NCI-H510A treated with DMSO at 0.1 percent for 48 hours (cell line): ENCODE results near the gene KERA.

Experiments used
- DNase-seq: peaks from one replicate; lab custom pipeline; 2025; lab: John Stamatoyannopoulos, UW

The KERA gene

DNA sequence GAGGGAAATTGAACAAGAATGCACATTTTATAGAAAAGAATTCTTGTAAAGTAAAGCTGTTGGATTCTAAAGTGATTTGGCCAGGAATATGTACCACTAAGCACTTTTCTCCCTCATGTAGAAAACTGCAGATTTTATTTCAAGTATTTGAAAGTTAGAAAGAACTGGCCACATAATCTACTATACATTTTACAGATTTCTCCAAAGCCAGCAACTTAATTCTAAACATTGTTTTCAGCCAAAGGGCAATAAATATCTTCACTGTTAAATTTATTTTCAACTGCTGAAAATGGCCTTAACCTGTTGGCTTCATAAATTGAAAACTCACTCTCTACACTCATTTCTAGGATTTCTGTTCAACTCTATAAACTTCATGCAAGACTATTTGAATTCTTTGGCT, 15.6 kb upstream of the KERA start:
- DNase-seq, result no peak

DNA sequence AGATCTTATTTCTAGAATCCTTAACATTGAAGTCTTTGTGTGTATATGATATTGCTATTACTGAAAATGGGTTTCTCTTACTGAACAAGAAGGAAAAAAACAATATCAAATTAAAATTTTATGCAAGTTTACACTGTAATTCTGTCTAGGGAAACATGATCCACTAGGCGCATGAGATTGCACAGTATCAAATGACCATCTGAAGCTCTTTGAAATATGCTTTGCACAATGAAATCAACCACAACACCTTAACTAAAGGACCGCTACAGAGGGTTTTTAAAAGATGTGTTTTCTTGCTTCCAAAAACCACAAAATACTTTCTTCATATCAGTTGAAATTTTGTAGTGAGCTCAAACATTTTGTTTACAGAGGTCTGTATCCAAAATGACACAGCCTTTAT, 15.1 kb upstream of the KERA start:
- DNase-seq, result peak; percentile 45

DNA sequence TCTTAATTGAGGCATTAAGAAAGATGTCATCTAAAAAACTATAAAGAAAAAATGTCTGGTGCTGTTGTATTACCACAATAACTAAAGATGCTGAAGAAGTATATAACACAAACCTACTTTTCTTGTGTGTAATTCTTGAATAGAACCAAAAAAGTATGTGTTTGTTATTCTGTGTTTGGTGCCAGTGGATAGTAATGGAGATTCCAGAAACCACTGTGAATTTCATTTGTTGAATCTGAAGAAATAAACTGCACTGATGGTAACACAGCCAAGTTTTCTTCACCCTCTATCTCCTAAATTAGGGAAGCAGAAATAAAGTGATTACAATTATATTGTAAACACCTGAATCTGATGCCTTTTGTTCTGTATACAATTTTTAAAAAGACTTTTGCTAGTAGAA, 13.1 kb upstream of the KERA start:
- DNase-seq, result no peak

DNA sequence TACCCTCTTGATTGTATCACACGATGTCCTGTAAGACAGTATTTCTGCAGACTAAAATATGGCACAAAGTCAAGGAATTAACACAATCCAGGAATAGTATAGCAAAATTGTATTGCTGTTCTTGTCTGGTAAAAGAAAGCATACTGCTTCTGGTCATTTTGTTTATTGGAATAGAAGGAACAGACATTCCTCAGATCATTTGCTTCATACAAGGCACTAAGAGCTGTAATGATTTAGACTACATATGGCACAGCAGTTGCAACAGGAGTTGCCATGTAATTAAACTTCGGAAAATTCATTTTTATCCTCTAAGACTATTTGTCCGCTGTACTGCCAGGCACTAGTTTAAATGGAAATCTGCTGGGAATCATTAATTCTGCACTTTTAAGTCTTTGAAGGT, 7.6 kb upstream of the KERA start:
- DNase-seq, result no peak

DNA sequence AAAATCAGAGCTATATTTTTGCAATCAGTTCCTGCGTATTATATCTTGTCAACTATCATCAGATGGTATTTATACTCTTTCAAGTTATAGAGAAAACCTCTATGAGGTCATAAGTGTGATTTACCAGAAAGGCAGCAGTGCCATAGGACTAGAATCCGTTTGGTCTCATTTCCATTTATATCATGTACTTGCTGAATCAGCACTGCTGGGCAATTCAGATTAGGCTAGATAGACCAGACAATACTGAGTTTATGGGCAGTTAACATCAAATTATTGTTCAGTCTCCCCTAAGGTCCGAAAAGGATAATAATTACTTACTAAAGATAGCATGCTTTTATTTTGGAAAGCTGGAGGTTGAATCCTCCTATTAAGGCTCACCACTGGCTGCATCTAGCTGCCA, 6.8 kb upstream of the KERA start:
- DNase-seq, result no peak

DNA sequence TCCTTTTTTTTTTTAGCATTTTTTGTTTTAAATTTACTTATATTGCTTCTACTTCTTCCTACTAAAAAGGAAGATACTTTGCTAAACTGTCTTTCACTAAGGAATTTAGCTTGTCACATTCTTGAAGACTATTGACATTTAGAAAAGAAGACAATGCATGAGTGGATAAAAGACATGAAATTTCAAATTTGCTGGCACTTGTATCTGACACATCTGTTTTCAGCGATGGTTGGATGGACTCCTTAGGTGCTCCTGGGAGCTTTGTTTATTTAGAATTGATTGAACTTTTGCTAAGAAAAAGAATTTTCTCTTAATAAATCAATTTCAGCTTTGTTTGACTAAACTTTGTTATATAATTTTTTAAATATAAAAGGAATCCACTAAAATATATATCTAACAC, 3.3 kb upstream of the KERA start:
- DNase-seq, result no peak

DNA sequence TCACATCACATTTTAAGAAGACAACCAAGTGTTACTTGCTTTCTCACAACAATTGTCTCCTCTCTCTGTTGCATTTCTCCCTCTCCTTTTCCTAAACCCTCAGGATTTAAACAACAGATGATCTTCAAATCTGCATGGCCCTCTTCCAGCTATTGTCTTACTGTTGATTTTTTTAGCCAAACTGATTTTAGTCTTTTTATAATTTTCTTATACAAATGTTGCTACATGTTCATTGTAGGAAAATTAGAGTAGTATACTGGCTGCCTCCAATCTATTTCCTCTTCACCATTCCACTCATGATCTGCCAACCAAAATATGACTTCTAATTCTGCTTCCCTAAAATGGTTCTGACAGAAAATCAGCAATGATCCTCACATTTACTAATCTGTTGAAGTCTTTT, 1.4 kb upstream of the KERA start:
- no peak for DNase-seq

DNA sequence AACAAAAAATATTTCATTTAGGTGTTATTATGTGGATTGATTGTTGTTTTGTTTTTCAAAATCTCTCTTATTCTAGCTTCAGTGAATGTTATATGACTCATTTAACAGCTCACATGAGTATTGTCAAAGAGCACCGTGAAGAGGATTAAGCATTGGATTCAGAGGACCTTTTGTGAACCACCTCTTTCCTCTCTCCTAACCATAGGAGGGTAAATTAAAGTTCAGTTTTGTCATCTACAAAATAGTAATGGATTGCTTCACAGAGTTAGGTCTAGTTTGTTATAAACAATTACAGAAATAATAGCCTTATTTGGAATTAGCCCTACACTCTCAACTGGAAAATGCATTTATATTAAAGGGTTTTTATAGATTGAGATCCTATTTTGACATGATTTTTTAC, 962 bp upstream of the KERA start:
- DNase-seq, result no peak

DNA sequence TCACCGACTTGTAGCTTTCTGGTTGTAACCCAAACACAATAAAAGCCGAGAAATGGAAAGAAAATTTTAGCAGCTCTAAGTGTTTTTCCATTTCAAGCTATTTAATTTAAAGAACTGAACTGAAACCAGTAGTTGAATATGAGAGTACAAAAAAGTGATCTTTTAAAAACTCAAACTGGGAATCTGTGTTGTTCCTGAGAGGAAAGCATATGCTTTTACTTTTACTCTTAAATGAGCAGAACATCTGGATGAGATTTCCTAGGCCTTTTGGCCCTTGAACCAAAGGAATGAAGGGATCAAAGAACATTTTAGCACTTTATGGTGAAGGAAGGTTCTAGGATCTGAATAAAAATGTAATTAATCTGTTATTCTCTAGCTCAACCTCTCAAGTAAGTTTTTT, 1.3 kb downstream of the KERA start:
- no peak for DNase-seq

DNA sequence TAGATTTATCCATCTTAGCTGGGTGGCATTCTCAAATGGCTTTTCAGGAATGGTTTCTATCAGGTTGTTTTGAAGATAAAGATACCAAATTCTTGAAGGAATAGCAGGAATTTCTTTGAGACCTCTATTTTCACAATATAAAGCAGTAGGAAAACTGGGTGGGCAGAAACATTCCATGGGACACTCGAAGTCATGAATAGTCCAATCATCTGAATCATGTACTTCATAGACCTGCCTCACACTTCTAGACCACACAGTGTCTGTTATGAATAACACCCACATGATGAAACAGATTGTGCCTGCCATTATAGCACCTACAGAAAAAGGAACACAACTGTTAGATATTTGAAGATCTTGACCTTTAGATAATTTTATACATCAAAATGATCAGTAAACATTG, 1.8 kb downstream of the KERA start:
- no peak for DNase-seq

DNA sequence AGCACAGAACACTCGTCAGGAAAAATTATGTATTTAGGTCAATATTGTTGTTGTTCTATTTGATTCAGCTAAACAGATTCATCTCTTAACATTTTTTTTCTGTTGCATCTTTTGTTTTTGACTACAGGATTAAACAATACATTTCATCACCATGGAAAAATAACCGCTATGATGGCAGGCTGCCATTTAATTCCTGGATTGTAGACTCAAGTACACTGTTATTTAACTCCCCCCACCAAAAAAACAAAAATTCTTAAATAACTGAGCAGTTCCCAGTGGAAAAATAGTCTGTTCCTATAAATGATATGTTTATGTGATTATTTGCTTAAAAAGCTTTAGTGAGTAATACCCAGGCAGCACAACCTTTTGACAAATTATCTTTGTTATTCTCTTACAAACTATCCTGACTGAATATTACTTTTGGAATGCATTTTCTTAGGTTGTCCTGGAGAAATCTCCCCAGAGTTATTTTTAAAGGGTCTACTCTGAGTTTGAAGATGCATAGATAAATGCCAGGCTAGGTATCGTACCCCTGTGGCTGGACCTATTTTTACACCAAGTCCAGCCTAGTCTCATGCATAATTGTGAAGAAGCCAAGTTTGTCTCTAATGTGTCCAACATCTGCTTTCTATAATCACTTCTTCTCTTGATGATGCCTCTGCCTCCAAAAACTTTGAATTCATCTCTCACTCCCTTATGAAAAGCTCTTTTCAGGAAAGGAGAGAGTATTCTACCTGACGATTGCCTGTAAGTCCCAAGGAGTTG, 3.7 kb downstream of the KERA start:
- DNase-seq, result no peak

DNA sequence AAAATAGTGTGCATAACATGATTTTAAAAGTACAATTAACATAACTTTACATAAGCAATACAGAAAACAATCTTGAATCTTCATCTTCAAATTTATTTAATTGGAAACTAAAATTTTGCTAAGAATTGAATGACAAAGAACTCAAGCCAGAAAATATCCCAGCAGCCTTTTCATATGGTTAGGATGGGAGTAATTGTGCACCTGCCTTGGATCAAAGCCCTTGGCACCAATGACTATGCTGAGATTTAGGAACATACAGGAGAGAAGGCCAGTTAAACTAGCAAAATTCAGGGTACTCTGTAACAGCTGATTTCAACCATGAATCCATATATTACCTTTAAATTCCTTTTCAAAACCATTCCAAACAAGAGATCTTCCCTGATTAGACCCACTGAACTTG, 5.8 kb downstream of the KERA start:
- DNase-seq, result no peak

DNA sequence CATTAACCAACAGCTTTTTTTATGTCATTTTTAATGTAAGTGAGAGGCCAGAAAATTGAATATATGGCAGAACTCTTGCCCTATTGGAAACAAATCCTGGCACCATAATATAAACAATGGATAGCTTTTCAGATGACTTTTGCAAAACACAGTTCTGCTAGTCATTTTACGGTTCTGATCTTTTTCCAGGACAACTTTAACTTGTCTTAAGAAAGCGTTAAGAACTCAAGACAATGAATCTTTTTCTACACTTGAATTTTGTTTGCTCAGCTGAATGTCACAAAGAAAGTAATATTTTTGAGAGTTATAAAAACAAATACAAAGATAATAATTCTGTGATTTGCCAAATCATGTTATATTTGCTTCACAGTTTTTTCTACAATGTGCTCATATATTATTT, 13.2 kb downstream of the KERA start:
- no peak for DNase-seq

DNA sequence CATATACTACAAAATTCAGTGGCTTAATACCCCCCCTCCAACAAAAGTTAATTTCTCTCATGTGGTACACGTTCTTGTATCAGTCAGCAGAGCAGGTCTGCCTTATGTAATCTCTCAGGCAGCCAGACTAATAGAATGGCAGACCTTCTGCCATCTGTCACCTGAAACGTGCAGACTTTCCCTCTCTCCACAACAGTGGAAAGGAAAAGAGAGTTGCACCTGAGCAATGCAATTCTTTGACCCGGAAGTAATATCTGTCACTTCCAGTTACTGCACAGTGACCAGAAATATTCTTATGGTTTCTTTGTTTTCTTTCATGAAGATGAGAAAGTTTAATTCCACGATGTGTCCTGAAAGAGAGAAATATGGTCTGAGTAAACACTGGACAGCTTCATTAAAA, 14.4 kb downstream of the KERA start:
- no peak for DNase-seq

DNA sequence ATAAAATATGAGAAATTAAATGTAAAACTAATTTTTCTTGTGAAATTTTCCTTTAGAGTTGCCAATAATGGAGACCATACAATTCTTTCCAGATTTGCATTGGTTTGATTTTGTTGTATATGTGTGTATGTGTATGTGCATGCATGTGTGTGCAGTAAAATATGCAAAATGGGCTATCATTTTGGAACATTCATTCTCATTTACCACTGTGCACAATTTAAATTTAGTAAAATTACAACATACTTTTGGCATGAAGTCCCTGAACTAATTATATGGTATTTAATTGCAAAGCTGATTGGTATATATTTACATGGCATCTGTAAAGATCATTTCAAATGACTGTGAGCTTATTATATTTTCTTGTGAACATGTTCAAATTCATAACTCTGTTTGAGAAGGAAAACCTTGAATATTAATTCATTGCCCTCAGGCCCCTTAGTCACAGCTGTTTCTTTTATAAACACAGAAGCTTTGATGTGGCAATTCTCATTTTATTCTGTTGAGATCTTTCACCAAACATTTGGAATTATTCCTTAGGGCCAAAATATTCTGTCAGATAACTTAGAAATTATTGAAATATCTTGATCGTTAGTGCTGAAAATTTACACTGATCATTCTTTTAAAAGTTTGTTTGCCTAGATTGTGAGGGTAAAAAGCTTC, 17.6 kb downstream of the KERA start:
- DNase-seq, result no peak

DNA sequence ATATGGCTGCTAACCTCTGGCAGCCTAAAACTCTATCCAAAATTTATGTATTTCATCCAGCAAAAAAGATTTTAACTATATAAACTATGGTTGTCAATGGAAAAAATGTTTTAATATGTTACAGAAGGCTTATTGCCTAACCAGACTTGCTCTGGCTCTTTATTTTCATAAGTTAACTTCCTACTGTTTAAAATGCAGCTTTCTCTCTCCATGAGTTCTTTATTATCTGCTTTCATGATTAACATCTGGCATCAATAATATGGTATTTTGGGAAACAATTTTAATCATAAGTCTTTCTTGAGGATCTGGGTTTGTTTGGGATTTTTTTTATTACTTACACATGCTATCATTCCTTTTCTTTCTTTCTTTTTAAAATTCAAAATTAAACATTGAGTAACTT, 20.5 kb downstream of the KERA start:
- no peak for DNase-seq

DNA sequence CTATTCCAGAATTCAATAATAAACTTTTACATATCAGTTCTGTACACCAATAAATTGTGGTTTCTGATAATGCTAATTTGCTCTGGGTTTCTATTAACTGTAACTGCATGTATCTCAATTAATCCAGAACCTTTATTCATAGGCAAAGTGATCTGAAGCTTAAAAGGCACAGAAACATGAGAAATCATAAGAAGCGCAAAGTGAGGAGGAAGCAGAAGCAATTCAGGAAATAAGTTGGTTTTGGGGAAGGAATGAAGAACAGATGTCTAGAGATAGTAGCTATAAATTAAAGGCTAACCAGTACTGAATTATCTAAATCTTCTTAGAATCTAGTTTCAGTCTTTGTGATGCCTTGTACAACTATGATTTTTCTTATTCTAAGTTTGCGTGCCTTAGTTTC, 24.6 kb downstream of the KERA start:
- DNase-seq, result no peak

DNA sequence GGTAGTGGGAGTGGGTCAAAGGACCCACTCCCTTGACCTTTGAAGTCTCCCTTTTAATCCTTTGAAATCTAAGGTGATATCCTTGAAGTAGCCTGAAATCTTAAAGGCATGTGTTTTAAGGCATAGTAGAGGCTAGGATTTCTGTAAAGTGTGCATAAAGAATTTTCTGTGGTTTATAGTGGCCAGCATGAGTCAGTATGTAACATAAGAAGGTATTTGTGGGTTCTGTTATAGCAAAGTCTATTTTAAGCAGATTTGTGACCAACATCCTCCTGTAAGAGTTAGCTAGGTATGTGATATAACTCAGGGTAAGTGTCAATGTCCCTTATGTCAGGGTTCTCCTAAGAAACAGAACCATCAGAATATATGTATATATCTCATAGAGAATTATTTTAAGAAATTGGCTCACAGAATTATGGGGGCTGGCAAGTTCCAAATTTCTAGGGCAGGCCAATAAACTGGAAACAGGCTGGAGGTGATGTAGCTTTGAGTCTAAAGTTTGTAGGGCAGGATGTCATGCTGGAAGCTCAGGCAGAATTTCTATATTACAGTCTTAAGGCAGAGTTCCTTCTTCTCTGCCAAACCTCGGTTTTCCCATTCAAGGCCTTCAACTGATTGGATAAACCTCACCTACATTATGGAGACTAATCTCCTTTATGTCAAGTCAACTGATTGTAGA, 34.4 kb downstream of the KERA start:
- DNase-seq, result no peak

DNA sequence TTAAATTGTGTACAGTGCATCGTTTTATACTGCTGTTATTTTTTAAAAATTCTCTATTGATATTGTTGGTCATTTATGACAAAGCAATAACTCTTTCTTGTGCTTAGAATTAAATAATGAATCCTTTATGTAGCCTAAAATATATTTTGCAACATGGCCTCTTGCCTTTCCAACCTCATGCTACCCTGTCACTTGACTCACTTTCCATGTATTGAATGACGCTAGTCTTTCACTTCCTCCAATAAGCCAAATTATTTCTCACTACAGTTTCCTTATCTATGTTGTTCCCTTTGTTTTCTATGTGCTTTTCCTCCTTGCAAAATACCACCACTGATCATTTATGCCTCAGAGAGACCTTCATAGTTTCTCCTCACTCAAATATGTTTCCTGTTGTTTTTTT, 36.7 kb downstream of the KERA start:
- no peak for DNase-seq

DNA sequence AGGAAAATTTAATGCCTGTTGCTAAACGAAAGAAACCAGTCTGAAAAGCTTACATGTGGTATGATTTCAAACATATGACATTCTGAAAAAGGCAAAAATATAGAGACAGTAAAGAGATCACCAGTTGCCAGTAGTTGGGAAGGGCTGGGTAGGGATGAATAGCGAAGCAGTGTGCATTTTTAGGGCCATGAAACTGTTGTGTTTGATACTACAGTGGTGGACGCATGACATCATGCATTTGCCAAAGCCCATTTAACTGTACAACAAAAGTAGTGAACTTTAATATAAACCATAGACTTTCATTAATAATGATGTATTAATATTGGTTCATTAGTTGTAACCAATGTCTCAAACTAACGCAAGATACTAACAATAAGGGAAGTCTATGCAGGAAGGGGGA, 38.4 kb downstream of the KERA start:
- no peak for DNase-seq

DNA sequence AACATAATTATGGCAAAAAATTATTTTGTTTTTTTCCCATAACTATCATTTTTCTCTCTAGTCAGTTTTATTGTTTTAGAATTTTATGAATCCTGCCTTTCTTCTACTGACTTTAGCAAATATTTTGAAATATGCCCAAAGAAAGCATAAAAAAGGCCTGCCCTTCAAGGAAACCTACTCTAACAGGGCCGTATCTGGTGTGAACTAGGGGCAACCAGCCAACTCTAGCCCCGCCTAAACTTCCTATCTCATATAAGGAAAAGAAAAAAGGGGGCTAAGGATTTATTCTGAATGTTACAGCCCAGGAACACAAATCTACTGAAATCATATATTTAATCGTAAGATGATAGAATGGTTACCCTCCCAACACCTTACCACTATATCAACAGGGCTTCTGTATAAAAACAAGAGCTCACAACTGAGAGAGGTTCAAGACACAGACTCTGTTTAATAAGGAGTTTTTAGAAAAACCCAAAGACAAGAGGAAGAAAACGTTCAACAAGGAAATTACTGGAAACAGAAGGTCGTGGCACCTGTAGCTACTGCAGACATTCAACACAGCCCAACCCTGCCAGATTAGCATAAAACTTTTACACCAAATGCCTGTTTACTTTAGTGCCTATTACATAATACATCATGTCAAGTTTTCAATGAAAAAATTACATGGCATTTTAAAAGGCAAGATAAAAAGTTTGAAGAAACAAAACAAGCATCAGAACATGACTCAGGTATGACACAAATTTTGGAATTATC, 40.1 kb downstream of the KERA start:
- no peak for DNase-seq

DNA sequence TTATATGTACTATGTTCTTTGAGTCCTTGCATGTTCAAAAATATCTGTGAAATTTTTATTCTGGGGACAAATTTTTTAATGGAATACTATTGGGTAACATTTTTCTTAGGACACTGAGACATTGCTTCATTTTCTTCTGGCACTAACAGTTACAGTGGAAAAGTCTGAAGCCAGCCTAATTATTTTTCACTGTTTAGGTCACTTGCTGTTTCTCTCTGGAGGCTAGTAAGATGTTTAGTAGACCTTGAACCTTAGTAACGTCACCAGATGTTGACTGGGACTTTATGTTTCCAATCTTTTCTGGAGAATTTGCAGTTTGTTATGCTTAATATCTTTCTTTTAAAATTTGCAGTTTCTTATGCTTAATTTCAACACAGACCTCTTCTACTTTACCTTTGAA, 40.8 kb downstream of the KERA start:
- no peak for DNase-seq
